OCI-LY7 (cell line): Measurements from ENCODE around the gene ULK4.

ENCODE experiments used
- EZH2phosphoT487 ChIP-seq: fragments of 200-600 bp; sonication (generic); IDR thresholded peaks from 2 replicates; pipeline ENCODE4 v1.6.1; 2018; ENCODE audit warnings: low read depth, borderline replicate concordance, mild to moderate bottlenecking, mixed run types, antibody characterized with exemption, low read length, moderate library complexity, mixed read lengths
- TF ChIP-seq, protein P1 (sequence below): fragments of 200-600 bp; sonication (generic); conservative IDR thresholded peaks from 2 replicates; pipeline ENCODE4 v1.5.1; 2014; ENCODE audit warnings: mild to moderate bottlenecking, antibody characterized with exemption, low read length, moderate library complexity, mixed read lengths

DNA sequence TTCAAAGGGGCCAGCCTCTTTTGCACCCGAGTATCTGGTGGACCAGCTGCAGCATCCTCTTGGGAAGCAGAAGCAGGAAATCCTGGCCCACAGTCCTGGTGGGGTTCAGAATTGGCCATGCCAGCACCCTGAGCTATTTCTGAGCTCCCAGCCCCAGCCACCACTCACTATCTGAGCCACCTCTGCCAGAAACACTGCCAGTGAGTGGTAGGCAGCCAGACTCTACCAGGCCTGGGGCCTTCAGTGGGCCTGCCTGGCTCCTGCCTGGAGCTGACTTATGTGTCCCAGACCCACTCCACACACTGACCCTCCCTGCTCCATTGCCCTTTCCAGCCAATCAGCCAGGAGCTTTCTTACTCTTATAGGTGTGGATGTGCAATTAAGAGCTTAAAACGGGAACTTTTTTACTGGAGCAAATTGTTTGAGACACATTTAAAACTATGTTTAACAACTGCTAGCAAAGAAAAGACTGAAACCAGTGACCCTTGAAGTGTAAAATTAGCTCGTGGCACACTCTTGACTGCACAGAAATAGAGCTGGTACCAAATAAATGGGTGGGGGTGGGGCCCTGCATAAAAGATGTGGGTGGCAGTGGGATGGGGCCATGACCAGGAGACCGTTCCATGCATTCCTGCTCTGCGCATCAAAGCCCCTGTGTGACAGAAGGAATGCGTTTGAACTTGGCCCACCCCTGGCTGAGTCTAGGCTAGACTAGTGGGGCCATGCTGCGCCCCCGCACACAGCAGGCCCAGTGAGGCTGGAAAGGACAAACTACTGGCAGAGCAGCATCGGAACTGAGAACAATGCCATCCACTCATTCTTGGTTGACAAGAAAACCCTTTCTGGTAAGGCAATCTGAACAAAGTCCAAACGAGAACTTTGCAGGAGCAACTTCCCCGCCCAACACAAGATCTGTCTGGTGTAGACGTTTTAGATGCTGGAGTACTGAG lies 714.6 kb downstream of the ULK4 start:
- TF ChIP-seq, protein P1, sequence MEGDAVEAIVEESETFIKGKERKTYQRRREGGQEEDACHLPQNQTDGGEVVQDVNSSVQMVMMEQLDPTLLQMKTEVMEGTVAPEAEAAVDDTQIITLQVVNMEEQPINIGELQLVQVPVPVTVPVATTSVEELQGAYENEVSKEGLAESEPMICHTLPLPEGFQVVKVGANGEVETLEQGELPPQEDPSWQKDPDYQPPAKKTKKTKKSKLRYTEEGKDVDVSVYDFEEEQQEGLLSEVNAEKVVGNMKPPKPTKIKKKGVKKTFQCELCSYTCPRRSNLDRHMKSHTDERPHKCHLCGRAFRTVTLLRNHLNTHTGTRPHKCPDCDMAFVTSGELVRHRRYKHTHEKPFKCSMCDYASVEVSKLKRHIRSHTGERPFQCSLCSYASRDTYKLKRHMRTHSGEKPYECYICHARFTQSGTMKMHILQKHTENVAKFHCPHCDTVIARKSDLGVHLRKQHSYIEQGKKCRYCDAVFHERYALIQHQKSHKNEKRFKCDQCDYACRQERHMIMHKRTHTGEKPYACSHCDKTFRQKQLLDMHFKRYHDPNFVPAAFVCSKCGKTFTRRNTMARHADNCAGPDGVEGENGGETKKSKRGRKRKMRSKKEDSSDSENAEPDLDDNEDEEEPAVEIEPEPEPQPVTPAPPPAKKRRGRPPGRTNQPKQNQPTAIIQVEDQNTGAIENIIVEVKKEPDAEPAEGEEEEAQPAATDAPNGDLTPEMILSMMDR: no peak
- TF ChIP-seq EZH2phosphoT487: no peak
